HCT116 (cell line): ENCODE results near the gene MFSD6. TPM values are rescaled to one million over a fixed set of nuclear protein-coding genes. Genes with fewer than 3 reads are reported as not detected.

Source experiments
- ATAC-seq: fragments of 200-7000 bp; cut with Tn5 transposase; 2 replicates; pipeline ENCODE4 v1.9.1; 2020; ENCODE audit warnings: mild to moderate bottlenecking, moderate library complexity
- BruUV-seq: library from RNA; stranded (reverse); fragments of 400-500 nt; replicated peaks from 2 replicates; lab custom pipeline; 2021; lab: Mats Ljungman, UMichigan
- CTCF ChIA-PET: fragments of 300-600 bp; sonication (Branson Sonifier 250); formaldehyde crosslinking; loops from one replicate; lab custom pipeline; 2021; ENCODE audit warnings: antibody characterized with exemption; lab: Charles Lee
- POLR2A ChIA-PET: fragments of 300-600, 350-600 bp; sonication (Branson Sonifier 250); formaldehyde crosslinking; loops from one replicate; lab custom pipeline; 2021; ENCODE audit warnings: antibody characterized with exemption; lab: Charles Lee
- RAD21 ChIA-PET, 2 experiments: fragments of 300-600 bp; sonication (Branson Sonifier 250); formaldehyde crosslinking; loops; one replicate each; lab custom pipeline; 2023; ENCODE audit warnings: low total read pairs in 2 of 2; ENCODE audit not compliant: uncharacterized antibody in 2 of 2, unreplicated experiment in 2 of 2, low non-redundant PET in 1 of 2; lab: Charles Lee
- DNase-seq: peaks from one replicate; pipeline ENCODE4 v3.0.0-alpha.2; 2010; ENCODE audit warnings: low read depth, low spot score
- H2AFZ ChIP-seq: fragments of 200-600 bp; shearing (Covaris generic), sonication (generic); 2 replicates; pipeline ENCODE4 v1.6.1; 2017; ENCODE audit warnings: low read depth, mixed run types, mixed read lengths, antibody characterized with exemption, low read length; ENCODE audit not compliant: poor library complexity, severe bottlenecking
- H3K27ac ChIP-seq: 2 replicates; pipeline ENCODE4 v1.5.1; 2012; ENCODE audit warnings: low read depth, low read length
- H3K27me3 ChIP-seq: fragments of 200-600 bp; sonication (generic); 2 replicates; pipeline ENCODE4 v1.6.1; 2016; ENCODE audit warnings: mixed run types, low read length, mixed read lengths; ENCODE audit not compliant: insufficient read depth
- H3K36me3 ChIP-seq, 2 experiments: fragments of 200-500 bp in 1 of 2; fragments of 200-600 bp in 1 of 2; sonication (Bioruptor generic) in 1 of 2; sonication (generic) in 1 of 2; 2 replicates each; pipeline versions ENCODE4 v1.5.1 to v1.6.1; 2014 to 2016; ENCODE audit warnings: low read length in 2 of 2, inconsistent platforms in 1 of 2, mixed read lengths in 1 of 2, mixed run types in 1 of 2; ENCODE audit not compliant: insufficient read depth in 2 of 2, control insufficient read depth in 1 of 2
- H3K4me1 ChIP-seq, 2 experiments: fragments of 200-600 bp in 1 of 2; sonication (generic) in 1 of 2; 2 replicates each; pipeline versions ENCODE4 v1.5.1 to v1.6.1; 2012 to 2017; ENCODE audit warnings: low read length in 2 of 2, inconsistent platforms in 1 of 2, mild to moderate bottlenecking in 1 of 2, mixed read lengths in 1 of 2, mixed run types in 1 of 2, moderate library complexity in 1 of 2; ENCODE audit not compliant: insufficient read depth in 2 of 2, control insufficient read depth in 1 of 2
- H3K4me2 ChIP-seq: fragments of 200-600 bp; sonication (generic); 2 replicates; pipeline ENCODE4 v1.6.1; 2017; ENCODE audit warnings: mixed run types, low read length, mixed read lengths
- H3K4me3 ChIP-seq, 2 experiments: fragments of 200-600 bp in 1 of 2; sonication (generic) in 1 of 2; replicated peaks in 1 of 2; 2 replicates each; pipeline ENCODE4 v1.5.1; 2011 to 2016; ENCODE audit warnings: low read length in 2 of 2, control low read depth in 1 of 2, low read depth in 1 of 2, mild to moderate bottlenecking in 1 of 2, mixed read lengths in 1 of 2, mixed run types in 1 of 2
- H3K79me2 ChIP-seq: fragments of 200-600 bp; sonication (generic); 2 replicates; pipeline ENCODE4 v1.6.1; 2017; ENCODE audit warnings: mild to moderate bottlenecking, mixed run types, low read length, moderate library complexity, mixed read lengths; ENCODE audit not compliant: insufficient read depth
- H3K9ac ChIP-seq: fragments of 200-600 bp; sonication (generic); 2 replicates; pipeline ENCODE4 v1.6.1; 2016; ENCODE audit warnings: low read length, mixed read lengths
- H3K9me2 ChIP-seq: fragments of 200-600 bp; sonication (generic), shearing (Covaris generic); 2 replicates; pipeline ENCODE4 v1.6.1; 2017; ENCODE audit warnings: mixed run types, mild to moderate bottlenecking, moderate library complexity; ENCODE audit not compliant: insufficient read depth
- H3K9me3 ChIP-seq, 2 experiments: fragments of 200-500 bp in 1 of 2; fragments of 200-600 bp in 1 of 2; sonication (Bioruptor generic) in 1 of 2; sonication (generic) in 1 of 2; 2 replicates each; pipeline ENCODE4 v1.6.1; 2014 to 2017; ENCODE audit warnings: low read length in 2 of 2, mixed read lengths in 2 of 2, inconsistent platforms in 1 of 2, low read depth in 1 of 2, mild to moderate bottlenecking in 1 of 2, mixed run types in 1 of 2, moderate library complexity in 1 of 2; ENCODE audit not compliant: control insufficient read depth in 1 of 2, insufficient read depth in 1 of 2
- H4K20me1 ChIP-seq: fragments of 200-600 bp; sonication (generic), shearing (Covaris generic); 2 replicates; pipeline ENCODE4 v1.6.1; 2017; ENCODE audit warnings: mixed run types, mild to moderate bottlenecking, moderate library complexity; ENCODE audit not compliant: insufficient read depth
- CEBPB ChIP-seq: IDR thresholded peaks from 2 replicates; pipeline ENCODE4 v1.6.1; 2012; ENCODE audit warnings: low read depth
- EGR1 ChIP-seq: IDR thresholded peaks from 2 replicates; pipeline ENCODE4 v1.6.1; 2012; ENCODE audit warnings: low read depth
- ELF1 ChIP-seq: IDR thresholded peaks from 2 replicates; pipeline ENCODE4 v1.6.1; 2012; ENCODE audit warnings: low read depth, borderline replicate concordance
- EZH2 ChIP-seq: fragments of 200-600 bp; sonication (generic); IDR thresholded peaks from 2 replicates; pipeline ENCODE4 v1.6.1; 2017; ENCODE audit warnings: antibody characterized with exemption, mixed run types
- EZH2phosphoT487 ChIP-seq: fragments of 200-600 bp; IDR thresholded peaks from 2 replicates; pipeline ENCODE4 v1.6.1; 2018; ENCODE audit warnings: antibody characterized with exemption, borderline replicate concordance
- MAX ChIP-seq: IDR thresholded peaks from 2 replicates; pipeline ENCODE4 v1.6.1; 2012
- POLR2A ChIP-seq: IDR thresholded peaks from 2 replicates; pipeline ENCODE4 v1.7.0; 2011; ENCODE audit warnings: borderline replicate concordance; ENCODE audit not compliant: insufficient read depth, insufficient read length; ENCODE audit errors: extremely low read depth
- SIN3A ChIP-seq: IDR thresholded peaks from 2 replicates; pipeline ENCODE4 v1.6.1; 2012; ENCODE audit warnings: low read depth
- TCF7L2 ChIP-seq: IDR thresholded peaks from 2 replicates; pipeline ENCODE4 v1.7.0; 2011; ENCODE audit warnings: borderline replicate concordance, inconsistent platforms; ENCODE audit not compliant: insufficient read depth, insufficient read length; ENCODE audit errors: extremely low read depth
- ZBTB33 ChIP-seq: IDR thresholded peaks from 2 replicates; pipeline ENCODE4 v1.6.1; 2011; ENCODE audit warnings: mild to moderate bottlenecking, low read length, moderate library complexity; ENCODE audit not compliant: insufficient replicate concordance; ENCODE audit errors: extremely low read depth
- intact Hi-C: fragments of 100-400 bp; cut with micrococcal nuclease; formaldehyde crosslinking; loops from 2 replicates; pipeline ENCODE4 v1.10.0; 2022
- total RNA-seq: library from RNA; stranded (reverse); gene quantifications from one replicate; pipeline ENCODE4 v1.2.1, GENCODE V29; 2021; ENCODE audit not compliant: unreplicated experiment

MFSD6 gene
- total RNA-seq, 1 experiment from 2014 or later: 18.6 TPM

DNA sequence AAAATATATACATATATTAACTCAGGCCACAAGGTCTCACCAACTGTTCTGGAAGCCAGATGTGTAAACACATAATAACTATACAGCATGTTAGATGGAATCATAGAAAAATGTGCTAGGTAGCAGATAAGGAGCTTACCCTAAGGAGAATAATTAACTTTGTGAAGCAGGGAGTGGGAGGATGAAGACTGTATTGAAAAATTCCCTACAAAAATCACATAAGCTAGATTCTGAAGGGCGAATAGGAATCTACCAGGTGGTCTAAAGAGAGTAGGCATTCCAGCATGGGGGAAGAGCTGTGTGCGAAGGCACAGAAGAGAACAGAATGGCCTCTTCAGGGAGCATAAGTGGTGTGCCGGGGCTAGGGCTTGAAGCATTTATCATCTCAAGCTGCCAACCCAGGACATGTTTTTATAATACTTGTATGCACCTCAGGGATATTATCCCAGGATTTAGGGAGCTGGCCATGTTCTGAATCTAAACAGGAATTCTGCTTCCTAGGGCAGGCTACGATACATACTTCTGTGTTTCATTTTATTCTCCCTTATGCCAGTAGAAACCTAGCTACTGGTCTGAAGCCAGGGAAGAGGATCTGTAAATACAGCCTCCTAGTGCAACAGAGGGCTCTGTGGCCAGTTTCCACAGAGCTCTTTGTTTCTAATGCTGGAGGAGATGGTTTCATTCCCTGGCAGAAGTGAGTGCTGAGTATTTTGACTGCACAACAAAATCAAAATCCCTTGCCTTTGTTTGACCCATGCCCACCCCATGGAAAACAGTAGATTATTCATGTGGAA lies 69.7 kb downstream of the MFSD6 start:
- no peak overlapping the region for H2AFZ ChIP-seq
- no peak overlapping the region for H3K9ac ChIP-seq
- ATAC-seq: no peak
- no peaks in the 10 kb centered on the region for H3K9me3 ChIP-seq
- intact Hi-C loops: no loop called here
- H4K20me1 ChIP-seq: no peaks in the 10 kb centered on the region
- RAD21 ChIA-PET: no interaction called here
- H3K79me2 ChIP-seq: no peaks in the 10 kb centered on the region
- CTCF ChIA-PET: no interaction called here
- TF ChIP-seq EZH2phosphoT487 (no peak), SIN3A (no peak), MAX (no peak), CEBPB (no peak), ELF1 (no peak), POLR2A (no peak), TCF7L2 (no peak), EGR1 (no peak), EZH2 (no peak), ZBTB33 (no peak)
- H3K27ac ChIP-seq: no peak overlapping the region
- H3K27me3 ChIP-seq: no peaks in the 10 kb centered on the region
- no peaks in the 10 kb centered on the region for H3K36me3 ChIP-seq
- no peak overlapping the region for H3K4me2 ChIP-seq
- no peaks in the 10 kb centered on the region for H3K4me1 ChIP-seq
- H3K9me2 ChIP-seq: no peaks in the 10 kb centered on the region
- POLR2A ChIA-PET: no interaction called here
- H3K4me3 ChIP-seq: no peak overlapping the region
- no peak for DNase-seq
- no TSS peak for BruUV-seq
